BJ (cell line): ENCODE results near the gene EPS8. TPM values are rescaled to one million over a fixed set of nuclear protein-coding genes. Genes with fewer than 3 reads are reported as not detected.

Source experiments
- CTCF ChIA-PET: fragments of 350-600 bp; formaldehyde crosslinking; extraction: SDS; loops from one replicate; lab custom pipeline; 2021; ENCODE audit warnings: antibody characterized with exemption, inconsistent platforms; lab: Yijun Ruan, JAX
- POLR2A ChIA-PET: fragments of 300-600 bp; sonication (Branson Sonifier 250); formaldehyde crosslinking; extraction: SDS; loops from one replicate; lab custom pipeline; 2021; ENCODE audit warnings: antibody characterized with exemption; lab: Charles Lee
- DNase-seq: peaks from one replicate; pipeline ENCODE4 v3.0.0-alpha.2; 2011; ENCODE audit warnings: low read depth
- H3K27me3 ChIP-seq: 2 replicates; pipeline ENCODE4 v1.6.0; 2011; ENCODE audit warnings: low read length; ENCODE audit not compliant: control insufficient read depth, insufficient read depth
- H3K36me3 ChIP-seq: 2 replicates; pipeline ENCODE4 v1.5.1; 2011; ENCODE audit warnings: low read length; ENCODE audit not compliant: control insufficient read depth, insufficient read depth
- H3K4me3 ChIP-seq: 2 replicates; pipeline ENCODE4 v1.5.1; 2011; ENCODE audit warnings: low read depth, mild to moderate bottlenecking, control low read depth, low read length
- polyA plus RNA-seq: library from polyadenylated mRNA; depleted of rRNA; stranded (reverse); fragments of >200 nt; gene quantifications from 2 replicates; pipeline ENCODE4 v1.2.3, GENCODE V29; 2011
- TF ChIP-seq, protein P1 (sequence below): IDR thresholded peaks from 2 replicates; pipeline ENCODE4 v1.5.1; 2011; ENCODE audit warnings: low read depth, mild to moderate bottlenecking, control low read depth, inconsistent platforms, low read length, moderate library complexity; ENCODE audit not compliant: insufficient read depth

The EPS8 gene
- polyA plus RNA-seq, 1 experiment: 118 TPM

DNA sequence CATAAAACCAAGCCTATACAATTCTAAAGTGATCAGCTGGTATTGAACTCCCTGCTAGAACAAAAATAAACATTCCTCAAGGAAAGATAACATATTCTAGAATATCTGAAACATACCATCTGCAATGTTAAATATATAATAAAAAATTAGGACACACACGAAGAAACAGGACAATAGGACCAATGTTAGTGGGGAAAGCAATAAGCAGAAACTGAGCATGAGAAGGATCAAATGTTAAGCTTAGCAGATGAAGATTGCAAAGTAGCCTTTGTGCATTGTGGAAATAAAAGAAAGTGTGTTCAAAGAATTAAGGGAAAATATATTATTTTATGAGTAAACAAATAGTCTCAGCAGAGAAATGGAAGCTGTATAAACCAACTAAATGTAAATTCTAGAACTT is 180.8 kb downstream of the EPS8 start:
- DNase-seq: no peak
- TF ChIP-seq, protein P1, sequence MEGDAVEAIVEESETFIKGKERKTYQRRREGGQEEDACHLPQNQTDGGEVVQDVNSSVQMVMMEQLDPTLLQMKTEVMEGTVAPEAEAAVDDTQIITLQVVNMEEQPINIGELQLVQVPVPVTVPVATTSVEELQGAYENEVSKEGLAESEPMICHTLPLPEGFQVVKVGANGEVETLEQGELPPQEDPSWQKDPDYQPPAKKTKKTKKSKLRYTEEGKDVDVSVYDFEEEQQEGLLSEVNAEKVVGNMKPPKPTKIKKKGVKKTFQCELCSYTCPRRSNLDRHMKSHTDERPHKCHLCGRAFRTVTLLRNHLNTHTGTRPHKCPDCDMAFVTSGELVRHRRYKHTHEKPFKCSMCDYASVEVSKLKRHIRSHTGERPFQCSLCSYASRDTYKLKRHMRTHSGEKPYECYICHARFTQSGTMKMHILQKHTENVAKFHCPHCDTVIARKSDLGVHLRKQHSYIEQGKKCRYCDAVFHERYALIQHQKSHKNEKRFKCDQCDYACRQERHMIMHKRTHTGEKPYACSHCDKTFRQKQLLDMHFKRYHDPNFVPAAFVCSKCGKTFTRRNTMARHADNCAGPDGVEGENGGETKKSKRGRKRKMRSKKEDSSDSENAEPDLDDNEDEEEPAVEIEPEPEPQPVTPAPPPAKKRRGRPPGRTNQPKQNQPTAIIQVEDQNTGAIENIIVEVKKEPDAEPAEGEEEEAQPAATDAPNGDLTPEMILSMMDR: no peak
- H3K27me3 ChIP-seq: no peaks in the 10 kb centered on the region
- no peak overlapping the region for H3K4me3 ChIP-seq
- no peaks in the 10 kb centered on the region for H3K36me3 ChIP-seq
- ChIA-PET POLR2A (no interaction called here), CTCF (interaction anchor here (0.6 to 1.7 kb wide), 4 partner anchors 11 to 248 kb away, joined by 3 read pairs; no protein-coding TSS in a partner anchor)

- TF ChIP-seq, protein P1: no peak
- no peak for DNase-seq
- POLR2A ChIA-PET: no interaction called here
- CTCF ChIA-PET: interaction anchor here (1.6 kb wide), 1 partner anchor 74 kb away, joined by 3 read pairs; no protein-coding TSS in a partner anchor
- no peaks in the 10 kb centered on the region for H3K36me3 ChIP-seq
- H3K4me3 ChIP-seq: no peak overlapping the region
- no peaks in the 10 kb centered on the region for H3K27me3 ChIP-seq
These were observed 183.2 kb downstream of the EPS8 start for GRCh38 chr12:15605881-15606590.

DNA sequence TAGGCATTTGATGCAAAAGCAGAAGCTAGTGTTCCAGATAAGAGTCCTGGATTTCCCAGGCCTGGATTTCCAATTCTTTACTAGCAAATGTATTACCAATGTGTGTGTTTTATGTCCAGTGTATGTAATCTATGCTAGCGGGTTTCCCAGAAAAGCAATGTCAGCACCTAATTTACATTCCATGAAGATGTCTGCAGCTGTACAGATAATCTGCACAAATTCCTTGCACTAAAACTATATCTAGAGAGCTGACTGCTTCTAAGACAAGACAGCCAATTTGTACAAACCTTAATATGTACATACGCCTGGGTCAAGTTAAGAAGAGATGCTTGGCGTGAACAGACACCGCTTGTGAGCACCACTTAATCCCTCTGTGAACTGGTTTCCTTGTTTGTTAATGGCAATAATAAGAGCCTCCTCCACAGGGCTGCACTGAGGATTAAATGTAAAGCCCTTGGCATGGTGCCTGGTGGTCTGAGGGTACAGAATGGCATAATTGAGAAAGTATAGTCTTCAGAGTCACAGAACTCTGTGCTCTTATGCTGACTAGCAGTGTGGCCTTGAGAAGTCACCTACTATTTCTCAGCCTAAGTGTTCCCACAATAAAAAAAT is 185.6 kb downstream of the EPS8 start:
- no peak for DNase-seq
- Histone ChIP-seq H3K36me3 (no peaks in the 10 kb centered on the region), H3K27me3 (no peaks in the 10 kb centered on the region), H3K4me3 (no peak overlapping the region)
- POLR2A ChIA-PET: no interaction called here
- CTCF ChIA-PET: interaction anchor here (1.1 to 1.5 kb wide), 4 partner anchors 9 to 253 kb away, joined by 3 to 4 read pairs (median 3); no protein-coding TSS in a partner anchor
- TF ChIP-seq, protein P1: no peak

GRCh38 chr12:15602051-15602672 is 187.0 kb downstream of the EPS8 start:
- POLR2A ChIA-PET: no interaction called here
- H3K36me3 ChIP-seq: no peaks in the 10 kb centered on the region
- TF ChIP-seq, protein P1: no peak
- DNase-seq: no peak
- no peak overlapping the region for H3K4me3 ChIP-seq
- no peaks in the 10 kb centered on the region for H3K27me3 ChIP-seq
- CTCF ChIA-PET: interaction anchor here (0.9 to 1.5 kb wide), 3 partner anchors 9 to 255 kb away, joined by 3 to 4 read pairs (median 3); no protein-coding TSS in a partner anchor

DNA sequence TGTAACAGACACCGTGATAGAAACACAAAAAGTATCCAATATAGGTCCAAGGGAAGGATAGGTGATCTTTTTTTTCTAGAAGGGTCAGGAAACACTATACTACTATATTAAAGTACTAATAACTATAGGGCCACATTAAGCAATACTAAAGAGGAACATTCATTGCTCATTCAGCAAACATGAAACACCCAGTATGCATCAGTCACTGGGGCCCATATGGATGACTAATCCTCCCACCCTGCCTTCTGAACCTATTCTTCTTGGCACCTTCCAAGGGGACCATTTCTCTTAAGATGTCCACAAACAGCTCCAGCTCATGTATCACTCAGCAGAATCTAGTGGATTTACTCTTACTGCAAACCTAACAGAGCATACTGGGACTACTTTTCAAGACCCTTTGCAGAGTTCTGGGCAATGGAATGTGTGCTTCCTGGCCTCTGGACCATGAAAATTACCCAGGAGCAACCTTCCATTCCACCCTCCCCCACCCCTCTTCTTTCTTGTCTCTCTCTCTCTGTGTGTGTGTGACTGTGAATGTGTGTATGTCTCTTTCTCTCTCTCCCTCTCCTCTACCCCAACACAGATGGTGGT is 187.9 kb downstream of the EPS8 start:
- no peak overlapping the region for H3K4me3 ChIP-seq
- ChIA-PET POLR2A (no interaction called here), CTCF (no interaction called here)
- DNase-seq: no peak
- no peaks in the 10 kb centered on the region for H3K36me3 ChIP-seq
- TF ChIP-seq, protein P1: no peak
- H3K27me3 ChIP-seq: no peaks in the 10 kb centered on the region
